Esophagus muscularis mucosa (tissue), 3 donors: ENCODE data around the gene HK1.
A peak's percentile ranks its signal among the peaks of the same experiment; 100 is the strongest.

ENCODE experiments used
- POLR2A ChIP-seq: fragments of 450-650 bp; IDR thresholded peaks from one replicate; pipeline ENCODE4 v1.6.1; 2017; ENCODE audit warnings: antibody characterized with exemption, moderate library complexity, mild to moderate bottlenecking, low read depth
- TF ChIP-seq, protein P1 (sequence below), 3 experiments: fragments of 200-600 bp in 2 of 3; fragments of 450-650 bp in 1 of 3; sonication (generic) in 2 of 3; IDR thresholded peaks; one replicate each; pipeline ENCODE4 v1.5.1; 2017 to 2019; ENCODE audit warnings: antibody characterized with exemption in 3 of 3, mild to moderate bottlenecking in 2 of 3, moderate library complexity in 1 of 3

DNA sequence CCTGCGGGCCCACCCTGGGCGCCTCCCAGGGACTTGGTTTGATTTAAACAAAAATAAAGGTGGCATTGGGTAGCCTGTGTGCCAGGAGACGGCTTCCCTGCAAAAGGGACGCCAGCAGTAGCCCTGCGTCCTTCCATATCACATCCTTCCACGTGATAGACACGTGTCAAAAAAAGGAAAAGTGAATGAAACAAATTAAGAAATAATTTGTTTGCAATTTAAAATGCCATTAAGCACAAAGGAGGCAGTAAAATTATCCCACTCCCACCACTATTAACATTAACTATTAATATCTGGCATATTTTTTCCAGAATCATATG is 130.8 kb downstream of the HK1 start:
- no peak for TF ChIP-seq POLR2A
- TF ChIP-seq, protein P1, sequence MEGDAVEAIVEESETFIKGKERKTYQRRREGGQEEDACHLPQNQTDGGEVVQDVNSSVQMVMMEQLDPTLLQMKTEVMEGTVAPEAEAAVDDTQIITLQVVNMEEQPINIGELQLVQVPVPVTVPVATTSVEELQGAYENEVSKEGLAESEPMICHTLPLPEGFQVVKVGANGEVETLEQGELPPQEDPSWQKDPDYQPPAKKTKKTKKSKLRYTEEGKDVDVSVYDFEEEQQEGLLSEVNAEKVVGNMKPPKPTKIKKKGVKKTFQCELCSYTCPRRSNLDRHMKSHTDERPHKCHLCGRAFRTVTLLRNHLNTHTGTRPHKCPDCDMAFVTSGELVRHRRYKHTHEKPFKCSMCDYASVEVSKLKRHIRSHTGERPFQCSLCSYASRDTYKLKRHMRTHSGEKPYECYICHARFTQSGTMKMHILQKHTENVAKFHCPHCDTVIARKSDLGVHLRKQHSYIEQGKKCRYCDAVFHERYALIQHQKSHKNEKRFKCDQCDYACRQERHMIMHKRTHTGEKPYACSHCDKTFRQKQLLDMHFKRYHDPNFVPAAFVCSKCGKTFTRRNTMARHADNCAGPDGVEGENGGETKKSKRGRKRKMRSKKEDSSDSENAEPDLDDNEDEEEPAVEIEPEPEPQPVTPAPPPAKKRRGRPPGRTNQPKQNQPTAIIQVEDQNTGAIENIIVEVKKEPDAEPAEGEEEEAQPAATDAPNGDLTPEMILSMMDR (IDR thresholded peaks at IDR 0.05), result peak in 1 of 3 experiments; percentile 6
